ENCODE data around the gene RGS9.

GRCh38 chr17:65181237-65182061, 44.3 kb downstream of the RGS9 start:
- TF ChIP-seq ETV5 (CRISPR knock-in tag; IDR thresholded peaks at IDR 0.05; ENCODE audit: borderline replicate concordance), result no peak
- no peak for TF ChIP-seq ELF4 (CRISPR knock-in tag; IDR thresholded peaks at IDR 0.05; ENCODE audit: borderline replicate concordance)
- TF ChIP-seq KLF16 (CRISPR knock-in tag; IDR thresholded peaks at IDR 0.05), result no peak
- TF ChIP-seq ZNF24 (IDR thresholded peaks at IDR 0.05), result no peak
- TF ChIP-seq CTCF (CRISPR knock-in tag; IDR thresholded peaks at IDR 0.05), result no peak
- TF ChIP-seq CENPT (CRISPR knock-in tag; IDR thresholded peaks at IDR 0.05; ENCODE audit: low read depth), result no peak
- TF ChIP-seq U2AF2 (IDR thresholded peaks at IDR 0.05; ENCODE audit: low read depth, low read length), result no peak
- TF ChIP-seq AGO2 (optimal IDR thresholded peaks at IDR 0.05; ENCODE audit: low read depth, low read length), result no peak
- TF ChIP-seq BCL6 (CRISPR knock-in tag; IDR thresholded peaks at IDR 0.05), result no peak
- TF ChIP-seq SMARCE1 (IDR thresholded peaks at IDR 0.05; ENCODE audit: borderline replicate concordance), result no peak
- no peak for TF ChIP-seq HNF4G (IDR thresholded peaks at IDR 0.05; ENCODE audit: borderline replicate concordance, low read depth, low read length)
- TF ChIP-seq HNF4G (CRISPR knock-in tag; IDR thresholded peaks at IDR 0.05; ENCODE audit: borderline replicate concordance, low read depth), result no peak
- TF ChIP-seq PATZ1 (CRISPR knock-in tag; IDR thresholded peaks at IDR 0.05), result no peak

All from HepG2 (cell line).